Measurements from ENCODE around the gene SELENOT. TPM values are rescaled to one million over a fixed set of nuclear protein-coding genes. Genes with fewer than 3 reads are reported as not detected.

SELENOT gene
- total RNA-seq, 4 donors from 2014 or later = 49.2 to 97.2 (median 75.3) TPM

- Histone ChIP-seq H3K36me3 (peaks cover 35% of the 10 kb centered on the region), H3K4me1 (no peaks in the 10 kb centered on the region), H3K27ac (no peak overlapping the region), H3K4me3 (no peak overlapping the region), H3K27me3 (no peaks in the 10 kb centered on the region), H3K9me3 (no peaks in the 10 kb centered on the region)
- DNase-seq (ENCODE audit: low spot score in 2 of 2) = no peak
- WGBS = 94% methylated on average over 7 of the region's 7 CpGs
- TF ChIP-seq CTCF (IDR thresholded peaks at IDR 0.05) (no peak), EP300 (IDR thresholded peaks at IDR 0.05) (no peak), POLR2A (IDR thresholded peaks at IDR 0.05) (no peak), POLR2AphosphoS5 (IDR thresholded peaks at IDR 0.05) (no peak)
Observed at GRCh38 chr3:150631515-150632221, 28.5 kb downstream of the SELENOT start.

GRCh38 chr3:150635076-150635475 lies 32.0 kb downstream of the SELENOT start:
- 70% methylated on average over 6 of the region's 6 CpGs for WGBS
- DNase-seq (ENCODE audit: low spot score in 2 of 2) = no peak
- no peaks in the 10 kb centered on the region for H3K27me3 ChIP-seq
- H3K9me3 ChIP-seq = no peaks in the 10 kb centered on the region
- TF ChIP-seq POLR2AphosphoS5 (IDR thresholded peaks at IDR 0.05) (no peak), CTCF (IDR thresholded peaks at IDR 0.05) (no peak), POLR2A (IDR thresholded peaks at IDR 0.05) (no peak), EP300 (IDR thresholded peaks at IDR 0.05) (no peak)
- no peaks in the 10 kb centered on the region for H3K4me1 ChIP-seq
- no peak overlapping the region for H3K4me3 ChIP-seq
- H3K27ac ChIP-seq = no peak overlapping the region
- H3K36me3 ChIP-seq = peaks cover 11% of the 10 kb centered on the region

- Histone ChIP-seq H3K9me3 (no peaks in the 10 kb centered on the region), H3K4me1 (no peaks in the 10 kb centered on the region), H3K27me3 (no peaks in the 10 kb centered on the region), H3K4me3 (no peak overlapping the region), H3K36me3 (peaks cover 8% of the 10 kb centered on the region), H3K27ac (no peak overlapping the region)
- 85% methylated on average over 1 of the region's 1 CpG for WGBS
- no peak for DNase-seq (ENCODE audit: low spot score in 2 of 2)
- TF ChIP-seq EP300 (IDR thresholded peaks at IDR 0.05) (no peak), POLR2A (IDR thresholded peaks at IDR 0.05) (no peak), POLR2AphosphoS5 (IDR thresholded peaks at IDR 0.05) (no peak), CTCF (IDR thresholded peaks at IDR 0.05) (no peak)
Observed at GRCh38 chr3:150635526-150635925, 32.4 kb downstream of the SELENOT start.

GRCh38 chr3:150636258-150636657 lies 33.1 kb downstream of the SELENOT start:
- peaks cover 4% of the 10 kb centered on the region for H3K36me3 ChIP-seq
- H3K4me3 ChIP-seq = no peak overlapping the region
- no peak for TF ChIP-seq EP300 (IDR thresholded peaks at IDR 0.05)
- no peaks in the 10 kb centered on the region for H3K9me3 ChIP-seq
- no peaks in the 10 kb centered on the region for H3K4me1 ChIP-seq
- H3K27ac ChIP-seq = no peak overlapping the region
- no peak for DNase-seq (ENCODE audit: low spot score in 2 of 2)
- H3K27me3 ChIP-seq = no peaks in the 10 kb centered on the region
- 90% methylated on average over 5 of the region's 5 CpGs for WGBS

- no peaks in the 10 kb centered on the region for H3K27me3 ChIP-seq
- no peaks in the 10 kb centered on the region for H3K9me3 ChIP-seq
- WGBS = 74% methylated on average over 5 of the region's 5 CpGs
- no peak for DNase-seq (ENCODE audit: low spot score in 2 of 2)
- TF ChIP-seq CTCF (IDR thresholded peaks at IDR 0.05) (no peak), POLR2AphosphoS5 (IDR thresholded peaks at IDR 0.05) (no peak), POLR2A (IDR thresholded peaks at IDR 0.05) (no peak), EP300 (IDR thresholded peaks at IDR 0.05) (no peak)
- no peak overlapping the region for H3K27ac ChIP-seq
- H3K4me3 ChIP-seq = no peak overlapping the region
- no peaks in the 10 kb centered on the region for H3K4me1 ChIP-seq
- no peaks in the 10 kb centered on the region for H3K36me3 ChIP-seq
Observed at GRCh38 chr3:150639262-150639661, 36.1 kb downstream of the SELENOT start.

- no peak for DNase-seq (ENCODE audit: low spot score in 2 of 2)
- WGBS = 96% methylated on average over 12 of the region's 12 CpGs
- no peak for TF ChIP-seq POLR2A (IDR thresholded peaks at IDR 0.05)
- no peak for TF ChIP-seq EP300 (IDR thresholded peaks at IDR 0.05)
- no peak for TF ChIP-seq POLR2AphosphoS5 (IDR thresholded peaks at IDR 0.05)
- no peak for TF ChIP-seq CTCF (IDR thresholded peaks at IDR 0.05)
- Histone ChIP-seq H3K36me3 (no peaks in the 10 kb centered on the region), H3K27ac (no peak overlapping the region), H3K4me1 (no peaks in the 10 kb centered on the region), H3K9me3 (no peaks in the 10 kb centered on the region), H3K27me3 (no peaks in the 10 kb centered on the region), H3K4me3 (no peak overlapping the region)
Observed at GRCh38 chr3:150640256-150640655, 37.1 kb downstream of the SELENOT start.

Measured in suprapubic skin (tissue), 4 donors.